ENCODE measurements around the gene TIGD2.

DNA sequence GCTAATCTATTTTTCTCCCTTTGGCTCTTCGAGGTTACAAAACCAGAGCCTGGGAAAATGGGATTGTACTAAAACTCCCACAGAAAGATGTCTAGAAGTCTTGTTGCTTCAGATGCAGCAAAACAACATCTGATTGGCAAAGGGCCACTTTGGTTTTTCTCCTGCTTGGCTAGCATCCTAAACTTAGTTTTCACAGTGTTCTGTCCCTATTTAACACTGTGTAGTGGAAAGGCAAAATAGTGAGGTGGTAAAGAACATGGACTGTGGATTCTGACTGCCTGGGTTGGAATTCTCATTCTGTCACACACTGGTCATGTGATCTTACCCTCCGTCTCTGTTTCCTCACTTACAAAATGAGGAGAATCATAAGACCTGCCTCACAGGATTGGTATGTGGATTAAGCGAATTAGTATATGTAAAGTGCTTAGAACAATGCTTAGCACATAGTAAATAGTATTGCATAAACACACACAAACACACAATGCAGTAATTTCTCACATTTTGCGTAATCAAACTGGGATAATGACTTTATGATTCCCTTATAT, 23.5 kb downstream of the TIGD2 start:
- TF ChIP-seq, protein P1, sequence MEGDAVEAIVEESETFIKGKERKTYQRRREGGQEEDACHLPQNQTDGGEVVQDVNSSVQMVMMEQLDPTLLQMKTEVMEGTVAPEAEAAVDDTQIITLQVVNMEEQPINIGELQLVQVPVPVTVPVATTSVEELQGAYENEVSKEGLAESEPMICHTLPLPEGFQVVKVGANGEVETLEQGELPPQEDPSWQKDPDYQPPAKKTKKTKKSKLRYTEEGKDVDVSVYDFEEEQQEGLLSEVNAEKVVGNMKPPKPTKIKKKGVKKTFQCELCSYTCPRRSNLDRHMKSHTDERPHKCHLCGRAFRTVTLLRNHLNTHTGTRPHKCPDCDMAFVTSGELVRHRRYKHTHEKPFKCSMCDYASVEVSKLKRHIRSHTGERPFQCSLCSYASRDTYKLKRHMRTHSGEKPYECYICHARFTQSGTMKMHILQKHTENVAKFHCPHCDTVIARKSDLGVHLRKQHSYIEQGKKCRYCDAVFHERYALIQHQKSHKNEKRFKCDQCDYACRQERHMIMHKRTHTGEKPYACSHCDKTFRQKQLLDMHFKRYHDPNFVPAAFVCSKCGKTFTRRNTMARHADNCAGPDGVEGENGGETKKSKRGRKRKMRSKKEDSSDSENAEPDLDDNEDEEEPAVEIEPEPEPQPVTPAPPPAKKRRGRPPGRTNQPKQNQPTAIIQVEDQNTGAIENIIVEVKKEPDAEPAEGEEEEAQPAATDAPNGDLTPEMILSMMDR (IDR thresholded peaks at IDR 0.05) = no peak
- TF ChIP-seq POLR2A (IDR thresholded peaks at IDR 0.05) = no peak

Data from transverse colon (tissue), 3 donors.